HEK293T (cell line): ENCODE data around the gene JAZF1.
A peak's percentile ranks its signal among the peaks of the same experiment; 100 is the strongest.

Source experiments
- CTCF ChIA-PET: fragments of 350-600 bp; formaldehyde crosslinking; extraction: SDS; loops from one replicate; lab custom pipeline; 2021; ENCODE audit warnings: antibody characterized with exemption, inconsistent platforms; lab: Yijun Ruan, JAX
- POLR2A ChIA-PET: fragments of 350-600 bp; formaldehyde crosslinking; extraction: SDS; loops from one replicate; lab custom pipeline; 2020; ENCODE audit warnings: antibody characterized with exemption, inconsistent platforms; lab: Yijun Ruan, JAX
- DNase-seq: peaks from one replicate; pipeline ENCODE4 v3.0.0; 2012; ENCODE audit warnings: mixed read lengths; ENCODE audit errors: extremely low spot score
- ARNT ChIP-seq: fragments of 450-650 bp; IDR thresholded peaks from 2 replicates; pipeline ENCODE4 v1.6.1; 2017; ENCODE audit warnings: mild to moderate bottlenecking
- BHLHE40 ChIP-seq: fragments of 450-650 bp; IDR thresholded peaks from 2 replicates; pipeline ENCODE4 v1.6.1; 2016; ENCODE audit warnings: mild to moderate bottlenecking, moderate library complexity, borderline replicate concordance
- CTBP1 ChIP-seq: fragments of 450-650 bp; IDR thresholded peaks from 2 replicates; pipeline ENCODE4 v1.6.1; 2016; ENCODE audit warnings: borderline replicate concordance
- ELF4 ChIP-seq: fragments of 450-650 bp; IDR thresholded peaks from 2 replicates; pipeline ENCODE4 v1.6.1; 2017; ENCODE audit warnings: antibody characterized with exemption
- FOXA1 ChIP-seq: fragments of 450-650 bp; IDR thresholded peaks from 2 replicates; pipeline ENCODE4 v1.6.1; 2016; ENCODE audit warnings: mild to moderate bottlenecking
- FOXK2 ChIP-seq: fragments of 450-650 bp; IDR thresholded peaks from 2 replicates; pipeline ENCODE4 v1.6.1; 2016; ENCODE audit warnings: mild to moderate bottlenecking
- FOXM1 ChIP-seq: fragments of 450-650 bp; IDR thresholded peaks from 2 replicates; pipeline ENCODE4 v1.6.1; 2017; ENCODE audit warnings: mild to moderate bottlenecking, borderline replicate concordance
- HDGF ChIP-seq: fragments of 450-650 bp; IDR thresholded peaks from 2 replicates; pipeline ENCODE4 v1.6.1; 2017; ENCODE audit warnings: antibody characterized with exemption, borderline replicate concordance
- L3MBTL2 ChIP-seq: fragments of 450-650 bp; conservative IDR thresholded peaks from 2 replicates; pipeline ENCODE4 v1.6.1; 2016; ENCODE audit warnings: mild to moderate bottlenecking
- LEF1 ChIP-seq: fragments of 450-650 bp; IDR thresholded peaks from 2 replicates; pipeline ENCODE4 v1.6.1; 2017; ENCODE audit warnings: mild to moderate bottlenecking, borderline replicate concordance
- NFRKB ChIP-seq: fragments of 450-650 bp; IDR thresholded peaks from 2 replicates; pipeline ENCODE4 v1.6.1; 2016; ENCODE audit warnings: mild to moderate bottlenecking, moderate library complexity
- SP1 ChIP-seq: fragments of 450-650 bp; IDR thresholded peaks from 2 replicates; pipeline ENCODE4 v1.6.1; 2017
- SUZ12 ChIP-seq: fragments of 450-650 bp; IDR thresholded peaks from 2 replicates; pipeline ENCODE4 v1.6.1; 2016; ENCODE audit warnings: mild to moderate bottlenecking
- TARDBP ChIP-seq: fragments of 450-650 bp; IDR thresholded peaks from 2 replicates; pipeline ENCODE4 v1.6.1; 2016
- ZNF384 ChIP-seq: fragments of 450-650 bp; IDR thresholded peaks from 2 replicates; pipeline ENCODE4 v1.6.1; 2016
- TF ChIP-seq, protein P1 (sequence below): fragments of 450-650 bp; IDR thresholded peaks from 2 replicates; pipeline ENCODE4 v1.6.1; 2016

The JAZF1 gene

DNA sequence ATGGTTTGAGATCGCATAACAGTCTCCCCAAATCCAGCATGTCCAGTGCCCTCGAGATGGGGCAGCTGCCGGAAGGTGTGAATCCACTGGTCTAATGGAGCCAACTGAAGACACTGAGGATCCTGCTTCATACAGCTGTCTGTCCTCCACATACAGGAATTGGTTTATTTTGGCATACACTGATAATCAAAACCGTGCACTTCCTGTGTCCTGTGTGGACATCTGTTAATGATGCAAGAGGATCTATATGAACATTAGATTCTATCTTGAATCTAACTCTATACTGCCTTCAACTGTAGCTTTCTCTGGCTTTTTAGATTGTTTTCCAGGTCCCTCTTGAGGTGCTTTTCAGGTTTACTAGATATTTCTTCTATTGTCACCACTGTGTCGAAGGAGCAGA, 3.0 kb upstream of the JAZF1 start:
- TF ChIP-seq FOXM1, result no peak
- TF ChIP-seq SP1, result no peak
- TF ChIP-seq ZNF384, result no peak
- TF ChIP-seq HDGF, result no peak
- TF ChIP-seq, protein P1, sequence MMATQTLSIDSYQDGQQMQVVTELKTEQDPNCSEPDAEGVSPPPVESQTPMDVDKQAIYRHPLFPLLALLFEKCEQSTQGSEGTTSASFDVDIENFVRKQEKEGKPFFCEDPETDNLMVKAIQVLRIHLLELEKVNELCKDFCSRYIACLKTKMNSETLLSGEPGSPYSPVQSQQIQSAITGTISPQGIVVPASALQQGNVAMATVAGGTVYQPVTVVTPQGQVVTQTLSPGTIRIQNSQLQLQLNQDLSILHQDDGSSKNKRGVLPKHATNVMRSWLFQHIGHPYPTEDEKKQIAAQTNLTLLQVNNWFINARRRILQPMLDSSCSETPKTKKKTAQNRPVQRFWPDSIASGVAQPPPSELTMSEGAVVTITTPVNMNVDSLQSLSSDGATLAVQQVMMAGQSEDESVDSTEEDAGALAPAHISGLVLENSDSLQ, result no peak
- TF ChIP-seq FOXK2, result no peak
- no peak for TF ChIP-seq NFRKB
- TF ChIP-seq LEF1, result no peak
- TF ChIP-seq BHLHE40, result no peak
- no peak for TF ChIP-seq ELF4
- no peak for TF ChIP-seq TARDBP
- no peak for TF ChIP-seq ARNT
- TF ChIP-seq CTBP1, result no peak

GRCh38 chr7:28182071-28182471, 1.5 kb upstream of the JAZF1 start:
- POLR2A ChIA-PET, result no interaction called here
- no peak for DNase-seq
- CTCF ChIA-PET, result no interaction called here
- no peak for TF ChIP-seq L3MBTL2
- no peak for TF ChIP-seq HDGF
- no peak for TF ChIP-seq FOXK2
- no peak for TF ChIP-seq FOXA1
- no peak for TF ChIP-seq FOXM1
- TF ChIP-seq SUZ12, result no peak
- TF ChIP-seq ZNF384, result no peak

More for the DNA sequence above, 3.0 kb upstream of the JAZF1 start:
- ChIA-PET CTCF (no interaction called here), POLR2A (interaction anchor here (1.1 kb wide), 1 partner anchor 225 kb away, joined by 3 read pairs; no protein-coding TSS in a partner anchor)
- DNase-seq, result no peak

DNA sequence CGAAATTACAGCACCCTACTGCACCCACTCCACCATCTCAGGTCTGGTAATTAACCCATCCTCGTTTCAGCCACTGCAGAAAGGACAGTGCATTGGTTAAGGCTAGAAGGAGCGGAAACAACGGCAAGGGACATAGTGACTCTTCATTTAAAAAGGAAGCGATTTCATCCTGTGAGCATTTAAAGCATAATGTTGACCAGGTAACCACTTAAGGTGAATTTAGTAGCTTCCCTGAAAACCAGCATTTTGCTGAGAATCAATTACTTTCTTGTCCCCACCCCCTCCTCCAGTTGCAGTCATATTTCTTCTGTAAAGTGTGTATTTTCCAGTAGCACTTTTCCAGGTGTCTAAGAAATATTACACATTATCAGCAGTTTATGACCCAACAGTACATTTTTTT, 821 bp upstream of the JAZF1 start:
- ChIA-PET CTCF (no interaction called here), POLR2A (no interaction called here)
- TF ChIP-seq SP1, result no peak
- TF ChIP-seq BHLHE40, result no peak
- TF ChIP-seq FOXA1, result no peak
- no peak for TF ChIP-seq ARNT
- TF ChIP-seq HDGF, result no peak
- no peak for TF ChIP-seq ZNF384
- no peak for TF ChIP-seq L3MBTL2
- no peak for TF ChIP-seq LEF1
- TF ChIP-seq FOXM1, result no peak
- TF ChIP-seq, protein P1, result no peak
- TF ChIP-seq SUZ12, result no peak
- no peak for TF ChIP-seq NFRKB
- no peak for TF ChIP-seq ELF4
- TF ChIP-seq FOXK2, result no peak
- no peak for TF ChIP-seq TARDBP
- no peak for TF ChIP-seq CTBP1
- no peak for DNase-seq

DNA sequence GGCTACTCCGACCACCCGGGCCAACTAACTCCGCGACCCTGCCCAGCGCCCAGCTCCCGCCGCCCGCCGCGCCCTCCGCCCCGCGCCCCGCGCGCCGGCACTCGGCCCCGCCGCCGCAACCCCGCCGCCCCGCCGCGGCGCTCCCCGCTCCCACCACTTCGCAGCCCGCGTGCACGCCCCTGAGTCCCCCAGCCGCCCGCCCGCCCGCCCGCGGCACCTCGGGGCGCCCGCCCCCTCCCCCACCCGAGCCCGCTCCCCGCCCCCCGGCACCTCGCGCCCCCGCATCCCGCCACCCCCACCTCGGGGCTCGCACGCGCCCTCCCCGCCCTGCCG, 598 bp downstream of the JAZF1 start:
- no peak for TF ChIP-seq CTBP1
- TF ChIP-seq BHLHE40, result no peak
- TF ChIP-seq SUZ12, result no peak
- TF ChIP-seq SP1, result no peak
- no peak for TF ChIP-seq ZNF384
- no peak for TF ChIP-seq NFRKB
- no peak for TF ChIP-seq FOXM1
- TF ChIP-seq HDGF, result no peak
- TF ChIP-seq, protein P1, result no peak
- TF ChIP-seq ELF4, result no peak
- no peak for TF ChIP-seq TARDBP
- TF ChIP-seq L3MBTL2, result no peak
- POLR2A ChIA-PET, result no interaction called here
- CTCF ChIA-PET, result no interaction called here
- no peak for DNase-seq

DNA sequence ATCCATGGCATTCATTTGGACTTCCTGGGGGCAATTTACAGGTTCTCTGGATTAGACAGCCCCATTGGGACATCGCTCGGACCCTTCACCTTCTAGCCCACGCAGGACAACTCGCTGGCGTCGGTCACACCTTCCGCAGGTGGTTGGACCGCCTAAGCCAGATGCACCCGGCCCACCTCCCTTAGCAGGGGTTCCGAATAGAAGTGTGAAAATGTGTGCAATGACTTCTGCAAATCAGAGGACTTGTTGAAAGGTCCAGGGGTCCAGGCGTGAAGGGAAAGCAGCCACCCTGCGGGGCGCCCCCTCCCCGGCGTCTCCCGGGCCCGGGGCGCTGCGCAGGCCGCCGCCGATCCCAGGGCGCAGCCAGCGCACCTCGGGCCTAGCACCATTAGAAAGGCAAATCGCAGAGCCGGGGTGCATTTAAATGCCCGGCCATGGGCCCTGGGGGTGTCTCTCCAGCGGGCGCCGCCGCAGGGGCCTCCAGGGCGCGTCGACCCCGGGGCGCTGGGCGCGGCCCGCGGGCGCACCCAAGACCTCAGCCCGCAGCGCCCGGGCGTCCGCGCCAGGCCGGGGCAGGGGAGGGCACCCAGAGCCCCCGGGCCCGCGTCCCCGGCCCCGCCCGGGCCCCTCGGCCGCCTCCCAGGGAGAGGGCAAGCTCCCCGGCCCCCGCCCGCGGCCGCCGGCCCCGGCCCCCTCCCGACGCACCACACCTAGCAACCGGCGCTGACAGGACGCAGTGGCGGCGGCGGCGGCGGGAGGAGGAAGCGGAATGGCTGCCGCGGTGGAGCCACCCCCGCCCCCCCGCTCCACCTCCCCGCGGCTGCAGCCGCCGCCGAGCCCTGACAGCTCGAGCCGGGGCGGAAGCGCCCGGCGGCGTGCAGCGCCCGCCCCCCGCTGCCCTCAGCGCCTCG, 1.2 kb downstream of the JAZF1 start:
- TF ChIP-seq L3MBTL2, result no peak; the same call in 1 of the 2 replicates
- no peak for TF ChIP-seq SUZ12
- no peak for TF ChIP-seq NFRKB
- no peak for TF ChIP-seq TARDBP
- ChIA-PET POLR2A (no interaction called here), CTCF (no interaction called here)
- DNase-seq, result peak; percentile 73

DNA sequence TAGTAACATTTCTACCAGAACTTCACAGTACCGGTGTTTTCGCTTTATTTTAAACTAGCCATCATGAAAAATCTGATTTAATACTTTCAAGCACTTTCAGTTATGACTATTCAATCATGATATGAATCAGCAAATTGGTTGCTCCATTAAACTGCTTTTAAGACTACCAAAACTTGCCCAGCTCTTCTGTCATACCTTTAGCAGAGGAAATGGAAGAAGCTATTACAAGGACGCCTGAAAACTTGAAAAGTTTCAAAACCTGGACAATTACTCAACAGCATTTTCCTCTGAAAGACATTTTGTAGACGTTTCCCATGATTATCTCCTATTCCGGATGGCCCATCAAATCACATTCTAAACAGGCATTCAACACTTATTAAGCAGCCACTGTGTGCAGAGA, 2.0 kb downstream of the JAZF1 start:
- CTCF ChIA-PET, result no interaction called here

More for the DNA sequence above, 2.0 kb downstream of the JAZF1 start:
- POLR2A ChIA-PET, result no interaction called here
- TF ChIP-seq FOXM1 (no peak), CTBP1 (no peak), L3MBTL2 (no peak), TARDBP (no peak), ZNF384 (no peak), HDGF (no peak), ELF4 (no peak), SP1 (no peak), LEF1 (no peak), BHLHE40 (no peak), FOXK2 (no peak), ARNT (no peak), NFRKB (no peak), SUZ12 (no peak), FOXA1 (no peak)
- TF ChIP-seq, protein P1, result no peak
- no peak for DNase-seq
